ENCODE data around the gene ZNF888.

ZNF888 gene

DNA sequence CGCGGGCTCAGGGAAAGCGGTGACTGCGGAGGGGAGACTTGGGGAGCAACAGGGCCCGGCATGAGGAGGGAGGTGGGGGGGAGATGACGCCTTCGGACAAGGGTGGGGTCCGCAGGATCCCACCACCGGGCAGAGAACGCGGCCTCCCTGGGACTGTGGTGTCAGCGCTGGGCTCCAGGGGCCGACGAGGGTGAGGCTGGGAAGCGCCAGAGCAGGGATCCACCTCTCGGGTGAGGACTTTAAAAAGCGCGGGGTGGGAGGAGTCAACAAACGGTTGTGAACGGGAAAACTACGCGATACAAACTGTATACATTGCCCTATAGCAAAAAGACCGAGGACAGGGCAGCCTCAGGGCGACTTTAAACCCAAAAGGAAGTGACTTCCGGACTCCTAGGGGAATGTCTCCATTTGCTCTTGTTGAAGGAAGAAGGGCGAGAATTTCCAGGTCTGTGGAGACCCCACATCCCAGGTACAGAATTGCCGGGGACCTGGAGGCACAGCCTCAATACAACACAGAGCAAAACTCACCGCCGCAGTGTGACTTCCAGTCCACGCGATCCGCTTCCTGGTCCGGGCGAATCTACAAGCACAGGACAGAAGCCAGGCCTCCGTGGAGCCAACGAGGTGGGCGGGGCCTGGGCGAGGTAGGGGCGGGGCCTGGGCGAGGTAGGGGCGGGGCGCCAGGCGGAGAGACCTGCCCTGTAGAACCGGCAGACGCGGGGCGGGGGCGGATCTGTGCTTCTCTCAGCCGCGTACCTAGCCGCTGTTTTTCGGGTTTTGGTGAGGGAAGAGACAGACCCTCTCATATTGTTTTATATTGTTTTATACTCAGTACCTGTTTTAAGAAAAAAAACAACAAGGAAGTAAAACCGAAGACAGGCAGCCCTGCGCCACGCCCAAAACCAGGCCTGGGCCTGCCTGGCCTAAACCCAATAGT is at the start of gene ZNF888:
Gene ZNF888 (minus strand): TSS at position 588 of the 937 bp plus-strand sequence. CDS start 5,555 bp downstream, outside the sequence.
- TF ChIP-seq CTCF (IDR thresholded peaks at IDR 0.05; ENCODE audit: low read depth, low read length, missing control alignments): no peak
- Histone ChIP-seq H3K27me3 (replicated peaks) (no peaks in the 10 kb centered on the region), H3K36me3 (replicated peaks) (no peaks in the 10 kb centered on the region), H3K27ac (peak within 1 kb of the TSS; percentile 76), H3K4me3 (ENCODE audit: low read depth, low read length) (peak within 1 kb of the TSS; percentile 66)
- in situ Hi-C loops (cut with HindIII; ENCODE audit: low pct_ligation_motif_present, low sequenced_read_pairs): no loop called here
- peak; percentile 82 for DNase-seq

GRCh38 chr19:52967772-52968171 is 44.5 kb upstream of the ZNF888 start:
- H3K27ac ChIP-seq: no peak overlapping the region
- DNase-seq: no peak
- H3K36me3 ChIP-seq (replicated peaks): no peaks in the 10 kb centered on the region
- no peaks in the 10 kb centered on the region for H3K27me3 ChIP-seq (replicated peaks)
- no peak for TF ChIP-seq CTCF (IDR thresholded peaks at IDR 0.05; ENCODE audit: low read depth, low read length, missing control alignments)
- in situ Hi-C loops (cut with HindIII; ENCODE audit: low pct_ligation_motif_present, low sequenced_read_pairs): no loop called here
- no peak overlapping the region for H3K4me3 ChIP-seq (ENCODE audit: low read depth, low read length)

DNA sequence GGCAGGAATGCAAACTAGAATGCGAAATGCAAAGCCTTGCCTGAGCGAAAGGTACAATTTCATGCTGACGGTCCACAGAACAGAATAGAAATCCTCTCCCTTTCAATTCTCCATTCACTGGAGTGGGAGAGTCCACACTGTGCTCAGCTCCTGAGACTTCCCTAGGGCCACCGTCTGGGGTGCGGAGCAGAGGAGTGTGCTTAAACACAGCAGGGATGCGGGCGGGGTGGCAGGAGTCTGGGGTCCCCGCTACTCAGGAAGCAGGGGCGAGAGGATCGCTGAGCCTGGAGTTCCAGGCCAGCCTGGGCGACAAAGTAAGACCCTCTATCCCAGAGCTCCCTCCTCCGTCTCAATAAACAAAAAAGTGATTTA is 40.0 kb upstream of the ZNF888 start:
- Histone ChIP-seq H3K27ac (peak overlapping the region; percentile 30), H3K4me3 (ENCODE audit: low read depth, low read length) (peak overlapping the region; percentile 76), H3K36me3 (replicated peaks) (no peaks in the 10 kb centered on the region), H3K27me3 (replicated peaks) (no peaks in the 10 kb centered on the region)
- in situ Hi-C loops (cut with HindIII; ENCODE audit: low pct_ligation_motif_present, low sequenced_read_pairs): no loop called here
- no peak for DNase-seq
- TF ChIP-seq CTCF (IDR thresholded peaks at IDR 0.05; ENCODE audit: low read depth, low read length, missing control alignments): no peak

- peak; percentile 96 for DNase-seq
- in situ Hi-C loops (cut with HindIII; ENCODE audit: low pct_ligation_motif_present, low sequenced_read_pairs): no loop called here
- H3K36me3 ChIP-seq (replicated peaks): no peaks in the 10 kb centered on the region
- no peaks in the 10 kb centered on the region for H3K27me3 ChIP-seq (replicated peaks)
- H3K27ac ChIP-seq: peak within 1 kb of the TSS; percentile 74
- peak within 1 kb of the TSS; percentile 76 for H3K4me3 ChIP-seq (ENCODE audit: low read depth, low read length)
- TF ChIP-seq CTCF (IDR thresholded peaks at IDR 0.05; ENCODE audit: low read depth, low read length, missing control alignments): no peak
Measured at GRCh38 chr19:52962394-52963246, 39.4 kb upstream of the ZNF888 start, which contains the start of gene ZNF816. ZNF816 (minus strand) TSS chr19:52962881; CDS start chr19:52956089, 6,792 bp downstream.

DNA sequence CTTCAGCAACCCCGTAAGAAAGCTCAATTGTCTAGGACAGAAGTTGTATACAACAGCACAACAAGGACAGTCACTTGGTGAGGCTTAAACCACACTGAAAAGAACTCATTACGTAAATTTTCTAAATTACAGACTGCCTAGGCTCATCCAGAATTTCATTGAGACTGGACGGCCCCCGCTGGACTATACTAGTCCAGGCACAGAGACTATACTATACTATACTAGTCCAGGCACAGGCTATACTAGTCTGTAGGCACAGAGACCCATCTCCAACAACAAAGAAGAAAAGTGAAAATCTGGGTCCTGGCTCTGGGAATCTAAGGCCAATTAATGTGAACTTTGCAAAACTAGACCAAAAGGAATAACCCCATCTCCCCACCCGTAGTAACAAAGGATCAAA is 38.8 kb upstream of the ZNF888 start:
- Histone ChIP-seq H3K36me3 (replicated peaks) (peaks cover 2% of the 10 kb centered on the region), H3K27me3 (replicated peaks) (no peaks in the 10 kb centered on the region), H3K4me3 (ENCODE audit: low read depth, low read length) (peak overlapping the region; percentile 76), H3K27ac (peak overlapping the region; percentile 74)
- TF ChIP-seq CTCF (IDR thresholded peaks at IDR 0.05; ENCODE audit: low read depth, low read length, missing control alignments): no peak
- peak; percentile 1 for DNase-seq
- in situ Hi-C loops (cut with HindIII; ENCODE audit: low pct_ligation_motif_present, low sequenced_read_pairs): no loop called here

All from brain microvascular endothelial cell (primary cell).